GM12891 (cell line): ENCODE results near the gene CDH4.

Experiments used
- PAX5 ChIP-seq: IDR thresholded peaks from 2 replicates; pipeline ENCODE4 v1.6.1; 2011; ENCODE audit warnings: low read length, moderate library complexity, mild to moderate bottlenecking; ENCODE audit not compliant: insufficient read depth, severe bottlenecking
- POLR2A ChIP-seq: IDR thresholded peaks from 2 replicates; pipeline ENCODE4 v1.6.1; 2011; ENCODE audit warnings: low read depth, low read length, control low read depth
- POLR2AphosphoS5 ChIP-seq: IDR thresholded peaks from 2 replicates; pipeline ENCODE4 v1.6.1; 2011; ENCODE audit warnings: low read depth, low read length, control low read depth
- POU2F2 ChIP-seq: IDR thresholded peaks from 2 replicates; pipeline ENCODE4 v1.6.1; 2011; ENCODE audit warnings: low read depth, mild to moderate bottlenecking, control low read depth, low read length, moderate library complexity
- SPI1 ChIP-seq: IDR thresholded peaks from 2 replicates; pipeline ENCODE4 v1.6.1; 2011; ENCODE audit warnings: low read depth, low read length, control low read depth
- TAF1 ChIP-seq: IDR thresholded peaks from 2 replicates; pipeline ENCODE4 v1.6.1; 2011; ENCODE audit warnings: low read depth, low read length, control low read depth

DNA sequence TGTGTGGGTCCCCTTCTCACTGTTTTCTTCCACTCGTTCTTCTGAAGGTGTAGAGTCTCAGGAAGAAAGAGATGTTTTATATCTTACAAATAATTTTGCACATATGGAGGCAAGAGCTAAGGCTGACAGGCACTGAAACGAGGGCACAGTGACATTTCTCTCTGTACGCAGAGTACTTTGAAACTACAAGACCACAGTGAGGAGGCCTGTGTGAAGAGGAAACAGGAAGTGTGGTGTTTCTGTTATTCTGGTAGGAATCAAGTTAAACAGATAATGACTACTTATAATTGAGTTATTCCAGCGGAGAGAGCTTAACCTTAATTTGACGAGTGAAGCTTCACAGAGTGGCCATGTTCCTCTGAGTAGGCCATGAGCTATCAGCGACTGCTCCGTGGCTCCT, 4.8 kb downstream of the CDH4 start:
- TF ChIP-seq POLR2AphosphoS5: no peak
- no peak for TF ChIP-seq TAF1
- no peak for TF ChIP-seq POLR2A
- TF ChIP-seq POU2F2: no peak
- no peak for TF ChIP-seq SPI1
- no peak for TF ChIP-seq PAX5
